CD14-positive monocyte (primary cell): Measurements from ENCODE around the gene TEPSIN. TPM values are rescaled to one million over a fixed set of nuclear protein-coding genes. Genes with fewer than 3 reads are reported as not detected.

ENCODE experiments used
- DNase-seq, 3 donors: peaks; one replicate each; pipeline ENCODE4 v3.0.0-alpha.2; 2011 to 2022
- H2AFZ ChIP-seq: 2 replicates; pipeline ENCODE4 v1.6.0; 2012; ENCODE audit warnings: mild to moderate bottlenecking, low read depth, low read length, inconsistent platforms; ENCODE audit not compliant: insufficient read depth, poor library complexity, severe bottlenecking
- H3K27ac ChIP-seq, 2 donors: 1 replicate in 1 of 2; 2 replicates in 1 of 2; pipeline ENCODE4 v1.5.1; 2012 to 2013; ENCODE audit warnings: low read length in 2 of 2, control low read depth in 1 of 2, inconsistent platforms in 1 of 2, low read depth in 1 of 2, mild to moderate bottlenecking in 1 of 2
- H3K27me3 ChIP-seq, 2 donors: one replicate each; pipeline versions ENCODE4 v1.6.0 to v1.6.1; 2011 to 2013; ENCODE audit warnings: low read length in 2 of 2; ENCODE audit not compliant: control insufficient read depth in 2 of 2, insufficient read depth in 2 of 2
- H3K36me3 ChIP-seq, 2 donors: replicated peaks in 1 of 2; 1 replicate in 1 of 2; 2 replicates in 1 of 2; pipeline versions ENCODE4 v1.5.1 to v1.6.1; 2012 to 2013; ENCODE audit warnings: low read length in 2 of 2, control low read depth in 1 of 2, inconsistent platforms in 1 of 2, mild to moderate bottlenecking in 1 of 2; ENCODE audit not compliant: insufficient read depth in 2 of 2, control insufficient read depth in 1 of 2
- H3K4me1 ChIP-seq, 2 donors: 1 replicate in 1 of 2; 2 replicates in 1 of 2; pipeline versions ENCODE4 v1.5.1 to v1.6.1; 2012 to 2013; ENCODE audit warnings: low read length in 2 of 2, control low read depth in 1 of 2, inconsistent platforms in 1 of 2, mild to moderate bottlenecking in 1 of 2, moderate library complexity in 1 of 2; ENCODE audit not compliant: insufficient read depth in 2 of 2, control insufficient read depth in 1 of 2
- H3K4me2 ChIP-seq: replicated peaks from 2 replicates; pipeline ENCODE3; 2012; ENCODE audit warnings: low read length, moderate library complexity, mild to moderate bottlenecking; ENCODE audit not compliant: poor library complexity, severe bottlenecking; ENCODE audit errors: extremely low read depth
- H3K4me3 ChIP-seq, 3 experiments: fragments of 200-600 bp in 1 of 3; sonication (generic) in 1 of 3; replicated peaks in 1 of 3; 1 replicate in 2 of 3; 2 replicates in 1 of 3; pipeline ENCODE4 v1.5.1; 2011 to 2013; ENCODE audit warnings: low read length in 3 of 3, mild to moderate bottlenecking in 3 of 3, control low read depth in 2 of 3, low read depth in 2 of 3, inconsistent platforms in 1 of 3, moderate library complexity in 1 of 3
- H3K79me2 ChIP-seq: 2 replicates; pipeline ENCODE4 v1.6.0; 2012; ENCODE audit warnings: mild to moderate bottlenecking, control low read depth, inconsistent platforms, low read length, moderate library complexity; ENCODE audit not compliant: insufficient read depth
- H3K9ac ChIP-seq: 2 replicates; pipeline ENCODE4 v1.6.0; 2017; ENCODE audit warnings: low read length, mild to moderate bottlenecking; ENCODE audit not compliant: insufficient read depth, poor library complexity, severe bottlenecking
- H3K9me3 ChIP-seq, 2 donors: replicated peaks in 1 of 2; 1 replicate in 1 of 2; 2 replicates in 1 of 2; pipeline versions ENCODE4 v1.5.1 to v1.6.1; 2012 to 2013; ENCODE audit warnings: low read length in 2 of 2, control low read depth in 1 of 2; ENCODE audit not compliant: control insufficient read depth in 1 of 2, insufficient read depth in 1 of 2
- H4K20me1 ChIP-seq: 2 replicates; pipeline ENCODE4 v1.6.0; 2012; ENCODE audit warnings: mild to moderate bottlenecking, low read length, control low read depth, moderate library complexity; ENCODE audit not compliant: insufficient read depth
- H3K27ac Mint-ChIP-seq, 7 donors: one replicate each; pipeline ENCODE4 v1.8.0; 2020; ENCODE audit warnings: mild to moderate bottlenecking in 7 of 7, mixed read lengths in 7 of 7, moderate library complexity in 6 of 7, inconsistent platforms in 2 of 7
- H3K27me3 Mint-ChIP-seq, 3 donors: one replicate each; pipeline ENCODE4 v1.8.0; 2021 to 2022; ENCODE audit warnings: low read depth in 3 of 3, mild to moderate bottlenecking in 3 of 3, mixed read lengths in 3 of 3, moderate library complexity in 3 of 3, inconsistent platforms in 1 of 3
- H3K36me3 Mint-ChIP-seq, 2 donors: one replicate each; pipeline ENCODE4 v1.8.0; 2020; ENCODE audit warnings: mixed read lengths in 2 of 2, inconsistent platforms in 1 of 2, mild to moderate bottlenecking in 1 of 2
- H3K4me1 Mint-ChIP-seq: one replicate; pipeline ENCODE4 v1.8.0; 2020; ENCODE audit warnings: mild to moderate bottlenecking, mixed read lengths
- H3K4me3 Mint-ChIP-seq, 2 donors: one replicate each; pipeline ENCODE4 v1.8.0; 2020; ENCODE audit warnings: mild to moderate bottlenecking in 2 of 2, mixed read lengths in 2 of 2, moderate library complexity in 1 of 2
- H3K9me3 Mint-ChIP-seq, 7 donors: one replicate each; pipeline ENCODE4 v1.8.0; 2020 to 2022; ENCODE audit warnings: mixed read lengths in 7 of 7, mild to moderate bottlenecking in 6 of 7, moderate library complexity in 6 of 7, inconsistent platforms in 2 of 7
- WGBS: methylation state at CpG from one replicate; pipeline ENCODE4 v1.1.5; 2013; ENCODE audit warnings: missing lambda C conversion rate; ENCODE audit not compliant: insufficient coverage; 5-methylcytosine and 5-hydroxymethylcytosine counted together
- intact Hi-C, 2 donors: fragments of 100-400 bp; cut with micrococcal nuclease; formaldehyde crosslinking; loops; one replicate each; pipeline versions ENCODE4 v1.15.0 to v1.15.1; 2023
- polyA plus RNA-seq, 3 donors: library from polyadenylated mRNA; depleted of rRNA in 1 of 3; unstranded in 2 of 3; stranded (reverse) in 1 of 3; fragments of 300-500 nt in 2 of 3; fragments of >200 nt in 1 of 3; fragmentation: Illumina TruSeq in 2 of 3; gene quantifications; 1 replicate in 2 of 3; 2 replicates in 1 of 3; pipeline ENCODE4 v1.2.3, GENCODE V29; 2012 to 2021
- TF ChIP-seq, protein P1 (sequence below): fragments of 200-600 bp; IDR thresholded peaks from one replicate; pipeline ENCODE4 v1.8.0; 2022; ENCODE audit warnings: antibody characterized with exemption, mild to moderate bottlenecking

The TEPSIN gene
- polyA plus RNA-seq, 3 donors, result 3.4 to 136 (median 4.5) TPM

GRCh38 chr17:81272616-81273015 is 33.8 kb upstream of the TEPSIN start:
- Histone ChIP-seq H3K27me3 (no peaks in the 10 kb centered on the region), H3K4me1 (peaks cover 23 to 30% of the 10 kb centered on the region in 2 donors), H3K27ac (peak overlapping the region; percentile 59 to 74), H2AFZ (peak overlapping the region; percentile 52), H3K4me3 (peak overlapping the region in 1 of 3 experiments; percentile 12), H3K36me3 (peaks cover 75 to 98% of the 10 kb centered on the region in 2 donors), H3K79me2 (peaks cover 29% of the 10 kb centered on the region), H3K9ac (no peak overlapping the region), H3K9me3 (no peaks in the 10 kb centered on the region), H3K4me2 (peak overlapping the region; percentile 31), H4K20me1 (peaks cover 51% of the 10 kb centered on the region)
- TF ChIP-seq, protein P1, sequence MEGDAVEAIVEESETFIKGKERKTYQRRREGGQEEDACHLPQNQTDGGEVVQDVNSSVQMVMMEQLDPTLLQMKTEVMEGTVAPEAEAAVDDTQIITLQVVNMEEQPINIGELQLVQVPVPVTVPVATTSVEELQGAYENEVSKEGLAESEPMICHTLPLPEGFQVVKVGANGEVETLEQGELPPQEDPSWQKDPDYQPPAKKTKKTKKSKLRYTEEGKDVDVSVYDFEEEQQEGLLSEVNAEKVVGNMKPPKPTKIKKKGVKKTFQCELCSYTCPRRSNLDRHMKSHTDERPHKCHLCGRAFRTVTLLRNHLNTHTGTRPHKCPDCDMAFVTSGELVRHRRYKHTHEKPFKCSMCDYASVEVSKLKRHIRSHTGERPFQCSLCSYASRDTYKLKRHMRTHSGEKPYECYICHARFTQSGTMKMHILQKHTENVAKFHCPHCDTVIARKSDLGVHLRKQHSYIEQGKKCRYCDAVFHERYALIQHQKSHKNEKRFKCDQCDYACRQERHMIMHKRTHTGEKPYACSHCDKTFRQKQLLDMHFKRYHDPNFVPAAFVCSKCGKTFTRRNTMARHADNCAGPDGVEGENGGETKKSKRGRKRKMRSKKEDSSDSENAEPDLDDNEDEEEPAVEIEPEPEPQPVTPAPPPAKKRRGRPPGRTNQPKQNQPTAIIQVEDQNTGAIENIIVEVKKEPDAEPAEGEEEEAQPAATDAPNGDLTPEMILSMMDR, result no peak
- Mint-ChIP-seq H3K9me3 (no peaks in the 10 kb centered on the region), H3K4me3 (peak overlapping the region in 1 of 2 donors; percentile 83), H3K36me3 (peaks cover 76 to 97% of the 10 kb centered on the region in 2 donors), H3K4me1 (peaks cover 28% of the 10 kb centered on the region), H3K27ac (peak overlapping the region; percentile 79 to 94 (median 89)), H3K27me3 (peaks cover 0 to 2% (median 0%) of the 10 kb centered on the region in 3 donors)
- 27% methylated on average over 12 of the region's 12 CpGs for WGBS
- intact Hi-C loops, result no loop called here
- peak in 1 of 3 donors; percentile 25 for DNase-seq

GRCh38 chr17:81271226-81271625 is 32.4 kb upstream of the TEPSIN start:
- no peak for DNase-seq
- TF ChIP-seq, protein P1, result no peak
- Mint-ChIP-seq H3K4me3 (no peak overlapping the region), H3K27me3 (peaks cover 0 to 2% (median 2%) of the 10 kb centered on the region in 3 donors), H3K9me3 (no peaks in the 10 kb centered on the region), H3K36me3 (peaks cover 68 to 91% of the 10 kb centered on the region in 2 donors), H3K4me1 (peaks cover 39% of the 10 kb centered on the region), H3K27ac (peak overlapping the region in 1 of 7 donors; percentile 33)
- WGBS, result 96% methylated on average over 9 of the region's 12 CpGs
- Histone ChIP-seq H3K4me2 (no peak overlapping the region), H2AFZ (no peak overlapping the region), H3K4me1 (peaks cover 30 to 40% of the 10 kb centered on the region in 2 donors), H3K27ac (no peak overlapping the region), H3K36me3 (peaks cover 66 to 98% of the 10 kb centered on the region in 2 donors), H3K79me2 (peaks cover 31% of the 10 kb centered on the region), H3K9ac (no peak overlapping the region), H3K9me3 (no peaks in the 10 kb centered on the region), H3K27me3 (no peaks in the 10 kb centered on the region), H3K4me3 (no peak overlapping the region), H4K20me1 (peaks cover 52% of the 10 kb centered on the region)
- intact Hi-C loops, result no loop called here
